Heart left ventricle (tissue), 16 donors: Measurements from ENCODE around the gene NUP133. TPM values are rescaled to one million over a fixed set of nuclear protein-coding genes. Genes with fewer than 3 reads are reported as not detected.

ENCODE experiments used
- ATAC-seq, 4 donors: fragments of 200-7000 bp; cut with Tn5 transposase; one replicate each; pipeline ENCODE4 v1.9.1; 2020 to 2022; ENCODE audit warnings: moderate library complexity in 4 of 4, mild to moderate bottlenecking in 3 of 4, moderate number of reproducible peaks in 1 of 4
- DNase-seq, 5 donors: peaks; one replicate each; pipeline ENCODE4 v3.0.0-alpha.2; 2020
- H3K27ac ChIP-seq, 12 donors: fragments of 200-600 bp; sonication (generic) in 4 of 12; one replicate each; pipeline versions ENCODE4 v1.5.0 to v1.8.0; 2016 to 2022; ENCODE audit warnings: mild to moderate bottlenecking in 2 of 12
- H3K27me3 ChIP-seq, 9 donors: fragments of 200-600 bp; sonication (generic) in 2 of 9; one replicate each; pipeline versions ENCODE4 v1.5.1 to v1.8.0; 2016 to 2022; ENCODE audit warnings: mild to moderate bottlenecking in 3 of 9
- H3K36me3 ChIP-seq, 9 donors: fragments of 200-600 bp; sonication (generic) in 2 of 9; one replicate each; pipeline versions ENCODE4 v1.5.0 to v1.8.0; 2018 to 2022; ENCODE audit warnings: mild to moderate bottlenecking in 2 of 9
- H3K4me1 ChIP-seq, 12 donors: fragments of 200-600 bp; sonication (generic) in 4 of 12; one replicate each; pipeline versions ENCODE4 v1.5.0 to v1.8.0; 2016 to 2022; ENCODE audit warnings: mild to moderate bottlenecking in 3 of 12
- H3K4me3 ChIP-seq, 12 donors: fragments of 200-600 bp; sonication (generic) in 4 of 12; one replicate each; pipeline versions ENCODE4 v1.5.0 to v1.8.0; 2017 to 2022; ENCODE audit warnings: mild to moderate bottlenecking in 9 of 12, moderate library complexity in 4 of 12
- H3K9me3 ChIP-seq, 12 donors: fragments of 200-600 bp; sonication (generic) in 4 of 12; one replicate each; pipeline versions ENCODE4 v1.5.0 to v1.8.0; 2016 to 2022; ENCODE audit warnings: mild to moderate bottlenecking in 1 of 12
- CTCF ChIP-seq, 12 donors: fragments of 200-600 bp; sonication (generic) in 4 of 12; IDR thresholded peaks; one replicate each; pipeline versions ENCODE4 v1.5.0 to v1.8.0; 2018 to 2022; ENCODE audit warnings: antibody characterized with exemption in 12 of 12, mild to moderate bottlenecking in 5 of 12
- POLR2A ChIP-seq, 2 donors: fragments of 450-650 bp; IDR thresholded peaks; one replicate each; pipeline ENCODE4 v1.6.1; 2017; ENCODE audit warnings: antibody characterized with exemption in 2 of 2, mild to moderate bottlenecking in 2 of 2, moderate library complexity in 2 of 2
- WGBS, 4 donors: extraction: QIAGEN DNeasy Blood & Tissue Kit in 2 of 4; methylation state at CpG; one replicate each; pipeline versions ENCODE4 v1.1.5 to v1.1.7; 2013 to 2018; 5-methylcytosine and 5-hydroxymethylcytosine counted together
- intact Hi-C, 10 donors: fragments of 100-400 bp; cut with DNase I; formaldehyde crosslinking; loops; one replicate each; pipeline versions ENCODE4 v1.11.1 to v1.14.2; 2022
- polyA plus RNA-seq, 2 donors: library from polyadenylated mRNA; stranded (reverse); fragments of 200-250 nt; gene quantifications; one replicate each; pipeline ENCODE4 v1.2.3, GENCODE V29; 2013
- total RNA-seq, 9 donors: library from RNA; depleted of rRNA in 2 of 9; stranded (reverse); fragments of >200 nt in 2 of 9; fragmentation: NEBNext Ultra II Directional in 3 of 9; extraction: Animal tissue kit (Norgen Biotek cat#: 25700) in 3 of 9; gene quantifications; one replicate each; pipeline versions ENCODE4 v1.1.0 to v1.2.4, GENCODE V29; 2016 to 2023
- donor health status: ischemic (EF 13 %, LVEDD 7.1; RV severe dilation, severe dysfunction).
- donor health status: healthy with polysubstance abuse.
- donor health status: DM: no; HTN: yes; CAD: no.
- donor health status: DM: no; HTN: no; CAD: no.
- donor health status: ischemic (EF 25% LVEDD 6.9; RV normal size, moderate dysfunction).
- donor health status: ischemic (EF 25% LVEDD 5.7; RV mildly dilated, moderate dysfunction).
- donor health status: healthy.
- donor health status: DM: yes; HTN: yes; CAD: no.
- donor health status: ischemic (EF 35%, LVEDD 5.7; RV mildly dilated, moderate dysfunction).
- donor health status: nonischemic (EF 11% LVEDD 7.7; RV severe dilation, severe dysfunction).
- donor health status: DM: yes; HTN: yes; CAD: no.
- donor health status: PGD.
- donor health status: ischemic (EF 29% LVEDD 5.4; RV normal size, mild dysfunction).
- donor health status: nonischemic (EF 23%, LVEDD 6.1; RV moderate dilation, normal function).

NUP133 gene
- total and polyA plus RNA-seq, 11 donors: 8.0 to 37.3 (median 28.6) TPM

- Histone ChIP-seq H3K4me1 (peaks cover 0 to 18% (median 0%) of the 10 kb centered on the region in 12 donors), H3K9me3 (no peaks in the 10 kb centered on the region), H3K27ac (no peak overlapping the region), H3K36me3 (peaks cover 0 to 97% (median 91%) of the 10 kb centered on the region in 9 donors), H3K4me3 (no peak overlapping the region), H3K27me3 (no peaks in the 10 kb centered on the region)
- TF ChIP-seq POLR2A (IDR thresholded peaks at IDR 0.05) (no peak), CTCF (IDR thresholded peaks at IDR 0.05) (no peak)
- ATAC-seq (peak in 2 of 4 donors; percentile 27 to 30), DNase-seq (no peak)
- WGBS, 4 donors: 84 to 88% (median 86%) methylated on average over 11 of the region's 11 CpGs
- intact Hi-C loops: no loop called here
Measured at GRCh38 chr1:229447809-229448252, 60.3 kb downstream of the NUP133 start.

- no peaks in the 10 kb centered on the region for H3K9me3 ChIP-seq
- no peak for DNase-seq
- WGBS, 4 donors: 94 to 98% (median 95%) methylated on average over 4 of the region's 4 CpGs
- H3K27me3 ChIP-seq: no peaks in the 10 kb centered on the region
- peaks cover 0 to 96% (median 91%) of the 10 kb centered on the region in 9 donors for H3K36me3 ChIP-seq
- TF ChIP-seq POLR2A (IDR thresholded peaks at IDR 0.05): no peak
- TF ChIP-seq CTCF (IDR thresholded peaks at IDR 0.05): no peak
- H3K27ac ChIP-seq: no peak overlapping the region
- peaks cover 0 to 20% (median 0%) of the 10 kb centered on the region in 12 donors for H3K4me1 ChIP-seq
- no peak overlapping the region for H3K4me3 ChIP-seq
- no peak for ATAC-seq
- intact Hi-C loops: no loop called here
Measured at GRCh38 chr1:229445828-229446227, 62.3 kb downstream of the NUP133 start.

GRCh38 chr1:229440851-229441537 is 67.1 kb downstream of the NUP133 start:
- peak in 2 of 5 donors; percentile 32 to 44 for DNase-seq
- no peak overlapping the region for H3K4me3 ChIP-seq
- H3K27me3 ChIP-seq: no peaks in the 10 kb centered on the region
- peak overlapping the region in 8 of 12 donors; percentile 39 to 75 (median 56) for H3K27ac ChIP-seq
- ATAC-seq: peak; percentile 36 to 76 (median 61)
- H3K36me3 ChIP-seq: peaks cover 0 to 69% (median 62%) of the 10 kb centered on the region in 9 donors
- no peaks in the 10 kb centered on the region for H3K9me3 ChIP-seq
- peaks cover 0 to 17% (median 0%) of the 10 kb centered on the region in 12 donors for H3K4me1 ChIP-seq
- TF ChIP-seq POLR2A (IDR thresholded peaks at IDR 0.05) (no peak), CTCF (IDR thresholded peaks at IDR 0.05) (no peak)
- intact Hi-C loops: no loop called here
- WGBS, 4 donors: 43 to 61% (median 50%) methylated on average over 5 of the region's 5 CpGs

- intact Hi-C loops: no loop called here
- Histone ChIP-seq H3K36me3 (peaks cover 0 to 39% (median 32%) of the 10 kb centered on the region in 9 donors), H3K4me1 (peaks cover 0 to 38% (median 3%) of the 10 kb centered on the region in 12 donors), H3K27me3 (peaks cover under 1 to 27% (median 18%) of the 10 kb centered on the region in 9 donors), H3K4me3 (no peak overlapping the region), H3K9me3 (no peaks in the 10 kb centered on the region), H3K27ac (no peak overlapping the region)
- TF ChIP-seq POLR2A (IDR thresholded peaks at IDR 0.05): no peak
- TF ChIP-seq CTCF (IDR thresholded peaks at IDR 0.05): no peak
- no peak for ATAC-seq
- DNase-seq: no peak
- 88 to 95% (median 93%) methylated on average over 3 of the region's 3 CpGs for whole genome bisulfite sequencing, 4 donors
Measured at GRCh38 chr1:229438021-229438420, 70.1 kb downstream of the NUP133 start.
